GM23338 (cell line): ENCODE measurements around the gene CYP27A1. TPM values are rescaled to one million over a fixed set of nuclear protein-coding genes. Genes with fewer than 3 reads are reported as not detected.

Source experiments
- CREB1 ChIP-seq: fragments of 250-450 bp; sonication (Bioruptor Pico); IDR thresholded peaks from 2 replicates; pipeline ENCODE4 v1.5.0; 2020; ENCODE audit warnings: low read depth, mild to moderate bottlenecking, moderate library complexity
- EZH2 ChIP-seq: fragments of 200-600 bp; sonication (generic); IDR thresholded peaks from one replicate; pipeline ENCODE4 v1.8.0; 2017; ENCODE audit warnings: antibody characterized with exemption, mild to moderate bottlenecking, low read depth; ENCODE audit not compliant: unreplicated experiment
- EZH2phosphoT487 ChIP-seq: fragments of 200-600 bp; sonication (generic); IDR thresholded peaks from one replicate; pipeline ENCODE4 v1.8.1; 2018; ENCODE audit warnings: antibody characterized with exemption; ENCODE audit not compliant: unreplicated experiment
- POLR2AphosphoS5 ChIP-seq: IDR thresholded peaks from 2 replicates; pipeline ENCODE4 v1.6.1; 2016; ENCODE audit warnings: antibody characterized with exemption, low read depth
- REST ChIP-seq: IDR thresholded peaks from one replicate; pipeline ENCODE4 v1.6.1; 2018; ENCODE audit warnings: antibody characterized with exemption; ENCODE audit not compliant: unreplicated experiment
- STAT1 ChIP-seq: IDR thresholded peaks from one replicate; pipeline ENCODE4 v1.6.1; 2016; ENCODE audit warnings: antibody characterized with exemption; ENCODE audit not compliant: unreplicated experiment
- ZNF462 ChIP-seq: fragments of 250-450 bp; sonication (Bioruptor Pico); IDR thresholded peaks from 2 replicates; pipeline ENCODE4 v1.5.0; 2020; ENCODE audit warnings: mild to moderate bottlenecking, moderate library complexity
- polyA plus RNA-seq: library from polyadenylated mRNA; unstranded; fragments of >200 nt; fragmentation: Nextera tagmentation; extraction: Ambion mirVana; gene quantifications from 2 replicates; pipeline ENCODE4 v1.2.1, GENCODE V29; 2016
- total RNA-seq: library from RNA; depleted of rRNA; stranded (reverse); fragments of >200 nt; shearing (Covaris generic); gene quantifications from 2 replicates; pipeline ENCODE4 v1.2.3, GENCODE V29; 2014

Gene CYP27A1
- total and polyA plus RNA-seq, 2 experiments from 2014 or later, result 2.2 to 6.9 TPM

- no peak for TF ChIP-seq ZNF462 (CRISPR knock-in tag)
- TF ChIP-seq REST, result no peak
- no peak for TF ChIP-seq EZH2phosphoT487
- TF ChIP-seq STAT1, result no peak
- TF ChIP-seq EZH2, result no peak
- no peak for TF ChIP-seq POLR2AphosphoS5
- no peak for TF ChIP-seq CREB1 (CRISPR knock-in tag)
Observed at GRCh38 chr2:218806346-218806978, 24.5 kb downstream of the CYP27A1 start (continued).
